ENCODE data around the gene SLC25A1.

Gene SLC25A1

GRCh38 chr22:19132153-19132552 lies 46.4 kb downstream of the SLC25A1 start:
- no peak for TF ChIP-seq CTCF (IDR thresholded peaks at IDR 0.05; ENCODE audit: low read depth, low read length)
- H3K4me3 ChIP-seq (replicated peaks in 1 of 2; ENCODE audit: low read depth in 2 of 2, low read length in 2 of 2): no peak overlapping the region
- DNase-seq (ENCODE audit: low read depth in 2 of 2): no peak

- no peak for TF ChIP-seq CTCF (IDR thresholded peaks at IDR 0.05; ENCODE audit: low read depth, low read length)
- no peak overlapping the region for H3K4me3 ChIP-seq (replicated peaks in 1 of 2; ENCODE audit: low read depth in 2 of 2, low read length in 2 of 2)
- DNase-seq (ENCODE audit: low read depth in 2 of 2): no peak
Measured at GRCh38 chr22:19131685-19132015, 46.9 kb downstream of the SLC25A1 start.

- no peak for DNase-seq (ENCODE audit: low read depth in 2 of 2)
- H3K4me3 ChIP-seq (replicated peaks in 1 of 2; ENCODE audit: low read depth in 2 of 2, low read length in 2 of 2): no peak within 1 kb of the TSS
- TF ChIP-seq CTCF (IDR thresholded peaks at IDR 0.05; ENCODE audit: low read depth, low read length): no peak
Measured at GRCh38 chr22:19130959-19131684, 47.4 kb downstream of the SLC25A1 start, which contains the start of gene TSSK2. TSSK2 (plus strand) TSS chr22:19131308; CDS start chr22:19131400, 92 bp downstream.

DNA sequence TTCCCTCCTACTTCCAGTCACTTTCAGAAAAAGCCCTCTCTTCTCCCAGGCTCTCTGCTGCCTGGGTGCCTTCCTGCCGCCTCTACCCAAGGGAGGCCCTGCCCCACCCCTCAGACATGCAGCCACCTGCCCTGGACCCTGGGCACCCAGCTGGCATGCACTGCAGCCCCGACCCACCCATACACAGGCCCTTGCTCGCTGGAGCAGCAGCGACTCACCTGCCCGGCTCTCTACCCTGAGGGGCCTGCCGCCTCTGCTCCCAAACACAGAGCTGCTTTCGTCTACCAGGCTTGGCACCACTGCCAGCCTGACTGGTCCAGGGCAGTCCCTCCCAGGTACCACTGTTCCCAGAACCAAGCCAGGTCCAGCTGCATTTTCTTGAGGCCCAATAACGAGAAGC lies 48.7 kb downstream of the SLC25A1 start:
- no peak overlapping the region for H3K4me3 ChIP-seq (replicated peaks in 1 of 2; ENCODE audit: low read depth in 2 of 2, low read length in 2 of 2)
- TF ChIP-seq CTCF (IDR thresholded peaks at IDR 0.05; ENCODE audit: low read depth, low read length): no peak
- DNase-seq (ENCODE audit: low read depth in 2 of 2): no peak

- DNase-seq (ENCODE audit: low read depth in 2 of 2): no peak
- no peak for TF ChIP-seq CTCF (IDR thresholded peaks at IDR 0.05; ENCODE audit: low read depth, low read length)
- H3K4me3 ChIP-seq (replicated peaks in 1 of 2; ENCODE audit: low read depth in 2 of 2, low read length in 2 of 2): no peak overlapping the region
Measured at GRCh38 chr22:19128946-19129727, 49.4 kb downstream of the SLC25A1 start.

DNA sequence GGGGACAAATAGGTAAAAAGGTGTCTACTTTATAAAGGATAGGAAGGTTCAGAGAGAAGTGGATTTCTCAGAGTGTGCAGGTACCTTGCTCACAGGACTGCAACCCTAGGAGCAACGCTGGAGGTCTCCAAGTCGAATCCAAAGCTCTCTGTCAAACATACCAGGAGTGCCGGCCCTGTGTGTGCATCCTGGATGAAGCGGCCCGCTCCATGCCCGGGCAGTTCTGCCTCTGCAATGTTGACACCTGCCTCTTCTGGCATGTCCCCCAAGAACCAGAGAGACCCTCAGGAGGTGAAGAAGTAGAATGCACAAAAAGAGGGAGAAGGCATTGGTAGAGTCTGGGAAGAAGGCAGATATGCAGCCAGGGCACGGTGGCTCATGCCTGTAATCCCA lies 50.5 kb downstream of the SLC25A1 start:
- no peak for DNase-seq (ENCODE audit: low read depth in 2 of 2)
- no peak for TF ChIP-seq CTCF (IDR thresholded peaks at IDR 0.05; ENCODE audit: low read depth, low read length)
- no peak overlapping the region for H3K4me3 ChIP-seq (replicated peaks in 1 of 2; ENCODE audit: low read depth in 2 of 2, low read length in 2 of 2)
